ENCODE measurements around the gene PARD3. TPM values are rescaled to one million over a fixed set of nuclear protein-coding genes. Genes with fewer than 3 reads are reported as not detected.

PARD3 gene
- total RNA-seq, 1 donor from 2014 or later = 58.7 TPM

DNA sequence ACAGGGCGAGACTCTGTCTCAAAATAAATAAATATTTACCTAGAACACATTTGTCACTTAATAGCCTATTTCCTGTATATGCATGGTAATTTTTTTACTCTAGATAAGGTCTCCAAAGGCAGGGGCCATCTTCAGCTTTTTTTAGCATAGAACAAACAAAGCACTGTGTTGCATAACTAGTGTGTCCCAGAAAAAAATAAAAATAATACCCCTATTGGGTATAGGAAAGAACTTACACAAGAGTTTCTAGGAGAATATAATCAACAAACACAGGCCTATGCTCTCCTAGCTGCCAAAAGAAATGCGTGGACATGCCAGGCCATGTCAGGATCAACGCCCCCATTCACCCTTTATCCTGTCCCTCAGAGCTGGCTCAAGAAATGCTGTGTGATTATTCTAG is 103.6 kb downstream of the PARD3 start:
- Histone ChIP-seq H3K4me2 (no peak overlapping the region), H3K4me1 (no peaks in the 10 kb centered on the region), H2AFZ (replicated peaks) (no peak overlapping the region), H3F3A (ENCODE audit: low read depth) (no peaks in the 10 kb centered on the region), H4K20me1 (ENCODE audit: low read depth) (peaks cover 10% of the 10 kb centered on the region), H3K9ac (no peak overlapping the region), H3K79me2 (ENCODE audit: low read depth) (peaks cover 91% of the 10 kb centered on the region), H3K9me3 (ENCODE audit: low read depth) (no peaks in the 10 kb centered on the region), H3K27ac (no peak overlapping the region), H3K4me3 (no peak overlapping the region), H3K36me3 (no peaks in the 10 kb centered on the region), H3K27me3 (no peaks in the 10 kb centered on the region)
- Mint-ChIP-seq H3K36me3 (peaks cover 9% of the 10 kb centered on the region), H3K27me3 (ENCODE audit: insufficient read depth, low read depth) (peaks cover 5% of the 10 kb centered on the region), H3K4me3 (no peak overlapping the region), H3K4me1 (peaks cover 15% of the 10 kb centered on the region), H3K9me3 (peaks cover 2% of the 10 kb centered on the region), H3K27ac (peak overlapping the region; percentile 74)
- TF ChIP-seq CTCF (IDR thresholded peaks at IDR 0.05) (no peak), EZH2 (IDR thresholded peaks at IDR 0.05) (no peak)
- DNase-seq (ENCODE audit: low spot score) = no peak

DNA sequence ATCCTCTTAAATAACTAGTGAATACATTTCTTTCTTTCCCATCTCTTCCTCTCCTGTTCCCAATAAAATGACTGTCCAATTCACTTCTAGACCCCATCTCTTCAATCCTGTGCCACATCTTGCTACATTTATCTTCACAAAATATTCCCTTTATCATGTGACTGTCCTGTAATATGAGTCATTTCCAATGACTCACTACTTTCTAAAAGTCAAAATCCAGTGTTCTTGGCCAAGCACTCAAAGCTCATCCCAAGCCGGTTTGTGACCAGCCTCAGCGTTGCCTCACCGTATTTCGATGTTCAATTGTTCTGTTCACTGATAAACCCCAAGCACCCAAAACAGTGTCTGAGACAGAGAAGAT is 104.7 kb downstream of the PARD3 start:
- TF ChIP-seq EZH2 (IDR thresholded peaks at IDR 0.05) (no peak), EZH2phosphoT487 (IDR thresholded peaks at IDR 0.05) (no peak), CTCF (IDR thresholded peaks at IDR 0.05) (no peak)
- H3K9me3 Mint-ChIP-seq = peaks cover 2% of the 10 kb centered on the region
- no peaks in the 10 kb centered on the region for H3K4me1 ChIP-seq
- H3K27me3 Mint-ChIP-seq (ENCODE audit: insufficient read depth, low read depth) = peaks cover 5% of the 10 kb centered on the region
- no peak overlapping the region for H3K4me3 ChIP-seq
- no peaks in the 10 kb centered on the region for H3F3A ChIP-seq (ENCODE audit: low read depth)
- no peak overlapping the region for H3K4me3 Mint-ChIP-seq
- peaks cover 98% of the 10 kb centered on the region for H3K79me2 ChIP-seq (ENCODE audit: low read depth)
- H3K36me3 ChIP-seq = no peaks in the 10 kb centered on the region
- no peak overlapping the region for H3K9ac ChIP-seq
- no peak overlapping the region for H3K4me2 ChIP-seq
- no peak overlapping the region for H3K27ac ChIP-seq
- no peak overlapping the region for H3K27ac Mint-ChIP-seq
- H3K36me3 Mint-ChIP-seq = peaks cover 5% of the 10 kb centered on the region
- H4K20me1 ChIP-seq (ENCODE audit: low read depth) = peaks cover 21% of the 10 kb centered on the region
- no peaks in the 10 kb centered on the region for H3K9me3 ChIP-seq (ENCODE audit: low read depth)
- no peak overlapping the region for H2AFZ ChIP-seq (replicated peaks)
- no peak for DNase-seq (ENCODE audit: low spot score)
- H3K4me1 Mint-ChIP-seq = peaks cover 22% of the 10 kb centered on the region
- no peaks in the 10 kb centered on the region for H3K27me3 ChIP-seq

DNA sequence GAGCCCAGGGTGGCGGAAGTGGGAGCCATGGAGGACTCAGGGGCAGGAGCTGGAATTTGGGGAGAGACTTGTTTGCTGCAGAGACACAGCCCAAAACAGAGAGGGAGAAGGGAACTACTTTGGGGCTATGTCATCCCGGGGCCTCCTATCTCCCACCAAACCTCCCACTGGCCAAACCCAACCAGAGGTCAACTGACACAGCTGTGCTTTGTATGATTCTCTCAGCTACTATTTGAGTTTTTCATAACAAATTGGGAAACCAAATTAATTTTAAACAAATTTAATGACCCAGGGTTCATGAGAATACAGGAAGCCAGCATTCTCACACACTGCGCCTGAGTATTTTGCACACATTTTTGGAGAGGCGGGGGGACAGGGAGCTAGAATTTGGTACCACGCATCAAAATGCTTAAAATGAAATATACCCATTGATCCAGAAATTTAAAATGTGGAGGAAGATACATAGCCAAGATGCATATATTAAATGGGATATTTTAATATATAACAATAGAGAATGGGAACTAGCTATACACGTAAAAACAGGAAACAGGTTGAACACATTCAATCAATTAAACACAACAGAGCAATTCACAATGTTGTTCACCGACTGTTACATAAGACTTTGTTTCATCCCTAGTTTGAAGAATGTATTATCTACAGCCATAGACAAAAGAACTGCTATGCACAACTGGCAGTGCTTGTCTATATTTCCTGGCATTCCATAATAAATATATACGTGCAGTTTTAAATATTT is 105.3 kb downstream of the PARD3 start:
- H4K20me1 ChIP-seq (ENCODE audit: low read depth) = peaks cover 23% of the 10 kb centered on the region
- H3F3A ChIP-seq (ENCODE audit: low read depth) = no peaks in the 10 kb centered on the region
- Mint-ChIP-seq H3K27me3 (ENCODE audit: insufficient read depth, low read depth) (peaks cover 3% of the 10 kb centered on the region), H3K27ac (no peak overlapping the region), H3K9me3 (peaks cover 2% of the 10 kb centered on the region), H3K4me3 (no peak overlapping the region), H3K36me3 (peaks cover 5% of the 10 kb centered on the region), H3K4me1 (peaks cover 26% of the 10 kb centered on the region)
- no peak overlapping the region for H3K9ac ChIP-seq
- DNase-seq (ENCODE audit: low spot score) = no peak
- H3K27me3 ChIP-seq = no peaks in the 10 kb centered on the region
- TF ChIP-seq EZH2 (IDR thresholded peaks at IDR 0.05) = no peak
- TF ChIP-seq CTCF (IDR thresholded peaks at IDR 0.05) = no peak
- no peak for TF ChIP-seq EZH2phosphoT487 (IDR thresholded peaks at IDR 0.05)
- no peaks in the 10 kb centered on the region for H3K4me1 ChIP-seq
- no peak overlapping the region for H2AFZ ChIP-seq (replicated peaks)
- peaks cover 99% of the 10 kb centered on the region for H3K79me2 ChIP-seq (ENCODE audit: low read depth)
- no peak overlapping the region for H3K4me2 ChIP-seq
- H3K27ac ChIP-seq = no peak overlapping the region
- H3K4me3 ChIP-seq = no peak overlapping the region
- no peaks in the 10 kb centered on the region for H3K9me3 ChIP-seq (ENCODE audit: low read depth)
- H3K36me3 ChIP-seq = no peaks in the 10 kb centered on the region

All from neural progenitor cell (in vitro differentiated cells).